Left colon (tissue), 2 donors: ENCODE measurements around the gene SP8. TPM values are rescaled to one million over a fixed set of nuclear protein-coding genes. Genes with fewer than 3 reads are reported as not detected.
"Not testable (repeated sequence)": the region's sequence is repeated elsewhere in the genome, so short reads cannot be mapped to it uniquely, and the experiment has no call there.

Experiments
- ATAC-seq: fragments of 200-7000 bp; cut with Tn5 transposase; one replicate; pipeline ENCODE4 v1.9.1; 2020; ENCODE audit warnings: mild to moderate bottlenecking, moderate library complexity
- DNase-seq, 2 donors: peaks; one replicate each; pipeline ENCODE4 v3.0.0-alpha.2; 2020
- intact Hi-C, 2 donors: fragments of 100-400 bp; cut with DNase I in 1 of 2; cut with micrococcal nuclease in 1 of 2; formaldehyde crosslinking; loops; one replicate each; pipeline versions ENCODE4 v1.11.2 to v1.14.0; 2022; cut with DNase I, micrococcal nuclease
- long read RNA-seq: library from polyadenylated mRNA; unstranded; transcript quantifications from one replicate; pipeline ENCODE4 v2.0.0, GENCODE V29; 2021
- total RNA-seq, 2 donors: library from RNA; stranded (reverse); fragmentation: NEBNext Ultra II Directional; extraction: Animal tissue kit (Norgen Biotek cat#: 25700); gene quantifications; one replicate each; pipeline ENCODE4 v1.2.1, GENCODE V29; 2021
- donor health status: DM: no; HTN: no; CAD: no.
- donor health status: DM: yes; HTN: yes; CAD: no.

The SP8 gene
- total RNA-seq, result not detected
- long read RNA-seq, result 0 reads

GRCh38 chr7:20786779-20787659, at the start of gene SP8:
SP8 (minus strand) TSS chr7:20786886; CDS start chr7:20786798, 88 bp downstream.
- DNase-seq, result peak in 1 of 2 donors; percentile 55
- ATAC-seq, result peak; percentile 76
- intact Hi-C loops, result no loop called here

- intact Hi-C loops, DNase-seq, ATAC-seq: not testable (repeated sequence)
Measured at GRCh38 chr7:20836424-20836823, 49.7 kb upstream of the SP8 start.

- ATAC-seq, result no peak
Measured at GRCh38 chr7:20835111-20835750, 48.5 kb upstream of the SP8 start.

GRCh38 chr7:20834656-20835055, 48.0 kb upstream of the SP8 start:
- no peak for ATAC-seq
- intact Hi-C loops, result no loop called here
- no peak for DNase-seq

More at GRCh38 chr7:20835111-20835750, 48.5 kb upstream of the SP8 start:
- intact Hi-C loops, result no loop called here
- no peak for DNase-seq

- no peak for ATAC-seq
- intact Hi-C loops, result no loop called here
- no peak for DNase-seq
Measured at GRCh38 chr7:20831956-20832355, 45.3 kb upstream of the SP8 start.

- intact Hi-C loops, result no loop called here
- no peak for DNase-seq
- no peak for ATAC-seq
Measured at GRCh38 chr7:20831451-20831850, 44.8 kb upstream of the SP8 start.

DNA sequence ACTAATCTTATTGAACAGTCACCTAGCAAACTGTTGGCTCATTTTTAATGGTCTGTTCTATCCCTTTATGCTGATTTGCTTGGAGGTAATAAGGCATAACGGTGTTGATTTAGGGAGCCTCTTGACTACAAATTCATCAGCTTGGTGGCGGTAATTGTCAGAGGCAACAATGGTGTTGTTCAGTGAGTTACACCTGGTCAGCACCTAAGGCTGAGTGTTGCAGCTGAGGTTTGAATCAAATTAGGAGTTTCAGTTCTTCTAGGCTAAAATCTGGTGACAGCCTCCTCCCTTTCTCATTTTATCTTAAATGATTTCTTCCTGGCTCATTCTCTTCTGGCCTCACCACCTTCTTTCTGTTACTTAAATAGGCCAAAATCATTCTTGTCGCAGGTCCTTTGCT, 42.3 kb upstream of the SP8 start:
- DNase-seq (no peak), ATAC-seq (no peak)
- intact Hi-C loops, result no loop called here

GRCh38 chr7:20827172-20827571, 40.5 kb upstream of the SP8 start:
- no peak for ATAC-seq
- no peak for DNase-seq
- intact Hi-C loops, result no loop called here

DNA sequence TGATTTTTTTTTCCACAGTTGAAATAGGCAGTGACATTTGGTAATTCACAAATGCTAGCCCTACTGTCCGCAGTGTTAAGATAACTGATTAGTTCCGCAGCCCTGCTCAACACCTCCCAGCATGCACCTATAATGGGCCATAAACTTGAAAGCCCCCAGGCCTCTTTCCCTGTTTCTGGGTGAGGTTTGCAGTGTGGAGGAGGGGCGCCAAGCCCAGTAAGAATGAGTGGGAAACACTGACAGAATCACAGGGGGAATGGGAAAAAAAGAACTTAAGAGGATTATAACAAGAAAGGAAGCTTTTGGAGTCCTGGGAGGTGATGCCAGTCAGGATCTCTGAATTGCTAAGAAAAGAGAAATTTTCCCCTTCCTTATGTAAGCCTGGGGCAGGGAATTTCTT, 39.6 kb upstream of the SP8 start:
- DNase-seq (no peak), ATAC-seq (no peak)
- intact Hi-C loops, result no loop called here

DNA sequence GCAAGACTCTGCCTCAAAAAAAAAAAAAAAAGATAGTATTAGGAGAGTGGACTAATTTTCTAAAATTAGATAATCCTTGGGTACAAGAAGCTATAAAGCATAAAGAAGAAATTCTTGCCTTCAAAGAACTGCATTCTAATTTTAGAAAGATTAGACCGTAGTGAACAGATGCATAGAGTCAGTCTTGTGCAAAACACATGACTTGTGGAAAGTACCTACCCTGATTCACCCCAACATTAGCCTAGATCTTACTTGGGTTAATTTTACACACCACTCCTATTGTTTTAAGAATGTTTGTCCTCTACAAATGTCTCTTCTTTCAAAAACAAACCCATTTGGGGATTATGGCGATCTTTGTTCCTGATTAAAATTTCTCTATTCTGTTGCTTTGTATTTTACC, 38.9 kb upstream of the SP8 start:
- ATAC-seq, result no peak
- intact Hi-C loops, result no loop called here
- no peak for DNase-seq

DNA sequence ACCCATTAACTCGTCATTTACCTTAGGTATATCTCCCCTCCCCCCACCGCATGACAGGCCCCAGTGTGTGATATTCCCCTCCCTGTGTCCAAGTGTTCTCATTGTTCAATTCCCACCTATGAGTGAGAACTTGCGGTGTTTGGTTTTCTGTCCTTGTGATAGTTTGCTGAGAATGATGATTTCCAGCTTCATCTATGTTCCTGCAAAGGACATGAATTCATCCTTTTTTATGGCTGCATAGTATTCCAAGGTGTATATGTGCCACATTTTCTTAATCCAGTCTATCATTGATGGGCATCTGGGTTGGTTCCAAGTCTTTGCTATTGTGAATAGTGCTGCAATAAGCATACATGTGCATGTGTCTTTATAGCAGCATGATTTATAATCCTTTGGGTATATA, 34.7 kb upstream of the SP8 start:
- not testable (repeated sequence) for ATAC-seq, DNase-seq

GRCh38 chr7:20816372-20816959, 29.8 kb upstream of the SP8 start:
- intact Hi-C loops, result no loop called here
- no peak for ATAC-seq
- no peak for DNase-seq

More for the DNA sequence above, 34.7 kb upstream of the SP8 start:
- intact Hi-C loops, result not testable (repeated sequence)

DNA sequence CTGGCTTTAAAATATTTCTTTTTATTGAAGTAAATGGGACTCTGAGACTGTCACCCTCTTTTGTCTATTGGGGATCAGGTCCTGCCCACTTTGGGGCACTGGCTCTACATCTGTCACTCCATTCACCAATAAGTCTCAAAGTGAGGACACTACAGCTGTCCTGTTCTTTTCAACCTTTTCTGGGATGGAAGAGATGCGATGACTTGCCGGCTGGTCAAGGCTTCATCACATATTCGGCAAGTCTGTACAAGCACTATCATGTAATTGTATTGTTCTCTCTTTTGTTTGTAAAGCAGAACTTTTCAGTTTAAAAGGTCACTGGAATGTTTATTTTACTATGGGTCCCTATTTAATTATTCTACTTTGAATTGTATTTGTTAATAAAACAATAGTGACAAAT, 17.7 kb upstream of the SP8 start:
- DNase-seq (no peak), ATAC-seq (no peak)
- intact Hi-C loops, result no loop called here

- ATAC-seq (no peak), DNase-seq (no peak)
- intact Hi-C loops, result no loop called here
Measured at GRCh38 chr7:20799566-20800366, 13.1 kb upstream of the SP8 start.

DNA sequence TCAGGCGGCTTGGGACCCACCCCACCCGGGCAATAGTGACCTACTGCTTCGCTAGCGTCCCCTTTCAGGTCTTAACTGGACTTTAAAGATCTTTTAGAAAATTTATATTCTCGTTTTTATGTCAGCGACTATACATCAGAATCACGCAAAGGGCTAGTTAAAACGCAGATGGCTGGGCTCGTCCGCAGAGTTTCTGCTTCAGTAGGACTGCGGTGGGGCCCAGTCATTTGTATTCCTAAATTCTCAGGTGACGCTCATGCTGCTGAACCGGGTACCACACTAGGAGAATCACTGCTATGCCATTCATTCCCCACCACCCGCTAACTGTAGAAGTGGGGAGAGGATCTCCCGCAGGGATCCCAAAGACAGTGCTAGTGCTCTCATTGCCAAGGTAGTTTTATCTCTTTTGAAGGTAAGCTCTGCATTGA, 12.0 kb upstream of the SP8 start:
- ATAC-seq (no peak), DNase-seq (no peak)
- intact Hi-C loops, result no loop called here

DNA sequence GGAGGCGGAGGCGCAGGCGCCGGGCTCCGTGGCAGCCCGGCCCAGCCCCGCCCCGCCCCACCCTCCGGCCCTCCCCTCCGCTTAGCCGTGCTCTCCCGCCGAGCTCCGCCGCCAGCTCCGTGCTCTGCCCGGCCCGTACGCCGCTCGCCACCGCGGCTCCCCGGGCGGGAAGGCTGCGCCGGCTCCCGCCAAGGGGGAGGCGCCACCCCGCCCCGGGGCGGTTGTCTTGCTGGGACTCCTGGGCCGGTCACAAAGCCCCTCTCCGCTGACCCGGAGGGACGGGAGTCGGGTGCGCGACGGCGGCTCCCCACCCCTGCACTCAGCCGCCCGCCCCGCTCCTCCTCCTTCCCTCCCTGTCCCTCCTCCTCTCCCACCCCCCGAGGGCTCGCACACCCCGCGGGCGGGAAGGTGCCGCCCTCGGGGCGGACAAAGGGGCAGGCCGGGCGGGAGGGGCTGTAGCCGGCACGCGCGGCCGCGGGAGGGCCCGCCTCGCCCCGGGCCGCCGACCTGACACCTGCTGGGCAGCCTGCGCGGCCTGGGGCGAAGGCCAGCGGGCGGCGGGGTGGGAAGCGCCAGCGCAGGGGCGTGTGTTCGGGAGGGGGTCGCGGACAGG, 11.5 kb upstream of the SP8 start:
- intact Hi-C loops, result no loop called here
- DNase-seq (peak; percentile 64 to 66), ATAC-seq (peak; percentile 96)

DNA sequence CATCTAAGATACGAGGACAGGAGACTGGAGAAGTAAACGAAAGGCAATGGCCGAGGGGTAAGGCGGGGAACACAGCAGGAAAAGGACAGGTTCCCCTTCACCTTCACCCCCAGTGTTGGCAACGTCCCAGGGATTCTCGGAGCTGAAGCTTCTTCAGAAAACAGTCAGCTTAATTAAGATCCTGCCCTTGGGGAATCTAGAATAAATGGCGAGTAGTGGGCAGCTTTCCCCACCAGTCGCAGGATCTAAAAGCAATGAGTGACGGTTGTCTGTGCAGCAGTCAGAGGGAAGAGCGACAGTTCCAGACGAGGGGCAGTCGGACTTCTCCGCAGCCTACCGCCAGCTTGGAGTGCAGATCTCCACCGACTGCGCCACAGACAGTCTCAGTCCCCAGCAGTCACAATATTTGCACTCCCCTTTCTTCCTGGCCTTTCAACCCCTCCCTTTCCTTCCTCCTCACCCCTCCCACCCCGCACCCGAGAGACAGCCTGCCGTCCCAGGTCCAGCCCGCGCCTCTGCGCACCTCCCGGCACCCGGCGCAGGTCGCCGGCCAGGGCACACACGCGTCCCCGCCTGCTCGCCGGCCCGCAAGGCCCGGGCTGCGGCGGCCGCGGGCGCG, 10.9 kb upstream of the SP8 start:
- intact Hi-C loops, result no loop called here
- ATAC-seq (peak; percentile 48), DNase-seq (peak in 1 of 2 donors; percentile 26)

GRCh38 chr7:20797042-20797461, 10.4 kb upstream of the SP8 start:
- peak in 1 of 2 donors; percentile 8 for DNase-seq
- intact Hi-C loops, result no loop called here
- ATAC-seq, result no peak
